Pancreas (tissue), 10 donors: ENCODE results near the gene NOS1AP. TPM values are rescaled to one million over a fixed set of nuclear protein-coding genes. Genes with fewer than 3 reads are reported as not detected.

Experiments
- ATAC-seq, 4 donors: fragments of 200-7000 bp; cut with Tn5 transposase; one replicate each; pipeline versions ENCODE4 v1.8.0 to v1.9.1; 2020; ENCODE audit warnings: mild to moderate bottlenecking in 4 of 4, moderate library complexity in 4 of 4
- DNase-seq, 6 donors: peaks; one replicate each; pipeline ENCODE4 v3.0.0-alpha.2; 2020
- FAIRE-seq: peaks from 2 replicates; lab custom pipeline; 2012; peaks lifted over from hg19 to GRCh38; lab: Jason Lieb, UNC
- H3K27ac ChIP-seq, 4 donors: fragments of 200-600 bp; sonication (generic); 1 replicate in 3 of 4; 2 replicates in 1 of 4; pipeline versions ENCODE4 v1.5.0 to v1.8.0; 2020
- H3K27me3 ChIP-seq, 4 donors: fragments of 200-600 bp; one replicate each; pipeline ENCODE4 v1.8.0; 2021
- H3K36me3 ChIP-seq, 3 donors: fragments of 200-600 bp; sonication (generic) in 1 of 3; one replicate each; pipeline versions ENCODE4 v1.5.0 to v1.8.0; 2020 to 2021
- H3K4me1 ChIP-seq, 3 donors: fragments of 200-600 bp; one replicate each; pipeline ENCODE4 v1.8.0; 2021
- H3K4me3 ChIP-seq, 4 donors: fragments of 200-600 bp; sonication (generic) in 2 of 4; one replicate each; pipeline versions ENCODE4 v1.5.0 to v1.8.0; 2020 to 2021
- H3K9me3 ChIP-seq, 4 donors: fragments of 200-600 bp; one replicate each; pipeline ENCODE4 v1.8.0; 2021
- CTCF ChIP-seq, 4 donors: fragments of 200-600 bp; sonication (generic) in 3 of 4; IDR thresholded peaks; one replicate each; pipeline versions ENCODE4 v1.5.0 to v1.8.0; 2021; ENCODE audit warnings: antibody characterized with exemption in 4 of 4
- WGBS, 2 donors: extraction: QIAGEN DNeasy Blood & Tissue Kit; methylation state at CpG; one replicate each; pipeline ENCODE4 v1.1.7; 2013; 5-methylcytosine and 5-hydroxymethylcytosine counted together
- intact Hi-C, 3 donors: fragments of 100-400 bp; cut with DNase I; formaldehyde crosslinking; loops; one replicate each; pipeline versions ENCODE4 v1.11.1 to v1.14.2; 2022
- polyA plus RNA-seq, 2 donors: library from polyadenylated mRNA; stranded (reverse); fragments of 200-250 nt; gene quantifications; one replicate each; pipeline ENCODE4 v1.2.3, GENCODE V29; 2013
- total RNA-seq, 6 donors: library from RNA; stranded (reverse); fragmentation: NEBNext Ultra II Directional in 4 of 6; extraction: Animal tissue kit (Norgen Biotek cat#: 25700) in 4 of 6; gene quantifications; one replicate each; pipeline versions ENCODE4 v1.2.1 to v1.2.4, GENCODE V29; 2021 to 2023
- donor health status: healthy with polysubstance abuse.
- donor health status: DM: no; HTN: no; CAD: no; lungs with moderate emphysema.
- donor health status: DM: no; HTN: no; CAD: no.
- donor health status: control.
- donor health status: control.
- donor health status: Bipolar disorder and iron deficiency.
- donor health status: DM: yes; HTN: yes; CAD: no.
- donor health status: DM: no; HTN: no; CAD: no.
- donor health status: DM: no; HTN: no; CAD: no.
- donor health status: DM: yes; HTN: yes; CAD: no.

Gene NOS1AP
- total and polyA plus RNA-seq, 8 donors: 0.40 to 2.8 (median 1.7) TPM

GRCh38 chr1:162191396-162192305 is 122.2 kb downstream of the NOS1AP start:
- TF ChIP-seq CTCF (IDR thresholded peaks at IDR 0.05): no peak
- Histone ChIP-seq H3K9me3 (no peaks in the 10 kb centered on the region), H3K36me3 (no peaks in the 10 kb centered on the region), H3K4me1 (peaks cover 19 to 53% (median 48%) of the 10 kb centered on the region in 3 donors), H3K4me3 (no peak overlapping the region), H3K27ac (no peak overlapping the region), H3K27me3 (no peaks in the 10 kb centered on the region)
- no peak for FAIRE-seq
- peak in 1 of 6 donors; percentile 23 for DNase-seq
- ATAC-seq: peak in 3 of 4 donors; percentile 26 to 67 (median 53)
- WGBS, 2 donors: 33 to 35% methylated on average over 3 of the region's 3 CpGs
- intact Hi-C loops: no loop called here

GRCh38 chr1:162192306-162192678 is 122.8 kb downstream of the NOS1AP start:
- intact Hi-C loops: no loop called here
- H3K4me1 ChIP-seq: peaks cover 24 to 60% (median 55%) of the 10 kb centered on the region in 3 donors
- TF ChIP-seq CTCF (IDR thresholded peaks at IDR 0.05): no peak
- H3K36me3 ChIP-seq: no peaks in the 10 kb centered on the region
- H3K27ac ChIP-seq: no peak overlapping the region
- FAIRE-seq: no peak
- H3K9me3 ChIP-seq: no peaks in the 10 kb centered on the region
- DNase-seq: no peak
- H3K4me3 ChIP-seq: no peak overlapping the region
- peak in 1 of 4 donors; percentile 17 for ATAC-seq
- H3K27me3 ChIP-seq: no peaks in the 10 kb centered on the region

- peaks cover 24 to 64% (median 60%) of the 10 kb centered on the region in 3 donors for H3K4me1 ChIP-seq
- no peak for ATAC-seq
- 49 to 57% methylated on average over 1 of the region's 1 CpG for WGBS, 2 donors
Measured at GRCh38 chr1:162192763-162193162, 123.3 kb downstream of the NOS1AP start.

GRCh38 chr1:162193221-162193620 is 123.7 kb downstream of the NOS1AP start:
- intact Hi-C loops: no loop called here
- WGBS, 2 donors: 35 to 40% methylated on average over 2 of the region's 2 CpGs
- Histone ChIP-seq H3K4me3 (no peak overlapping the region), H3K4me1 (peaks cover 24 to 64% (median 60%) of the 10 kb centered on the region in 3 donors), H3K27me3 (no peaks in the 10 kb centered on the region), H3K36me3 (no peaks in the 10 kb centered on the region), H3K27ac (peak overlapping the region in 2 of 4 donors; percentile 18 to 45), H3K9me3 (no peaks in the 10 kb centered on the region)
- TF ChIP-seq CTCF (IDR thresholded peaks at IDR 0.05): no peak
- DNase-seq: peak in 2 of 6 donors; percentile 53 to 58
- ATAC-seq: peak; percentile 68 to 80 (median 74)
- FAIRE-seq: no peak

More at GRCh38 chr1:162192763-162193162, 123.3 kb downstream of the NOS1AP start:
- no peak for FAIRE-seq
- Histone ChIP-seq H3K9me3 (no peaks in the 10 kb centered on the region), H3K4me3 (no peak overlapping the region), H3K36me3 (no peaks in the 10 kb centered on the region), H3K27me3 (no peaks in the 10 kb centered on the region), H3K27ac (peak overlapping the region in 1 of 4 donors; percentile 45)
- TF ChIP-seq CTCF (IDR thresholded peaks at IDR 0.05): no peak
- no peak for DNase-seq
- intact Hi-C loops: no loop called here

- no peaks in the 10 kb centered on the region for H3K27me3 ChIP-seq
- intact Hi-C loops: no loop called here
- no peaks in the 10 kb centered on the region for H3K9me3 ChIP-seq
- no peak overlapping the region for H3K4me3 ChIP-seq
- 61 to 67% methylated on average over 3 of the region's 3 CpGs for WGBS, 2 donors
- peaks cover 24 to 63% (median 60%) of the 10 kb centered on the region in 3 donors for H3K4me1 ChIP-seq
- no peak for FAIRE-seq
- H3K27ac ChIP-seq: peak overlapping the region in 3 of 4 donors; percentile 1 to 45 (median 18)
- no peak for TF ChIP-seq CTCF (IDR thresholded peaks at IDR 0.05)
- no peaks in the 10 kb centered on the region for H3K36me3 ChIP-seq
- ATAC-seq: peak in 1 of 4 donors; percentile 18
- DNase-seq: no peak
Measured at GRCh38 chr1:162193815-162194214, 124.3 kb downstream of the NOS1AP start.
